Activated naive CD4-positive, alpha-beta T cell treated with anti-CD3 and anti-CD28 coated beads for 36 hours (primary cell): ENCODE data around the gene SHROOM3. TPM values are rescaled to one million over a fixed set of nuclear protein-coding genes. Genes with fewer than 3 reads are reported as not detected.

Source experiments
- CTCF ChIA-PET: fragments of 350-600 bp; sonication (Branson Sonifier 250); formaldehyde crosslinking; loops from one replicate; lab custom pipeline; 2021; ENCODE audit warnings: antibody characterized with exemption; lab: Charles Lee
- DNase-seq: peaks from one replicate; pipeline ENCODE4 v3.0.0-alpha.2; 2020
- H3K27ac Mint-ChIP-seq: one replicate; pipeline ENCODE4 v1.8.0; 2021; ENCODE audit warnings: mild to moderate bottlenecking, mixed read lengths
- H3K27me3 Mint-ChIP-seq: one replicate; pipeline ENCODE4 v1.8.0; 2021; ENCODE audit warnings: low read depth, mixed read lengths
- H3K36me3 Mint-ChIP-seq: one replicate; pipeline ENCODE4 v1.8.0; 2021; ENCODE audit warnings: low read depth, mixed read lengths
- H3K4me1 Mint-ChIP-seq: one replicate; pipeline ENCODE4 v1.8.0; 2021; ENCODE audit warnings: low read depth, mixed read lengths
- H3K4me3 Mint-ChIP-seq: one replicate; pipeline ENCODE4 v1.8.0; 2021; ENCODE audit warnings: mild to moderate bottlenecking, moderate library complexity, mixed read lengths
- H3K9me3 Mint-ChIP-seq: one replicate; pipeline ENCODE4 v1.8.0; 2021; ENCODE audit warnings: mixed read lengths
- intact Hi-C: fragments of 100-400 bp; cut with micrococcal nuclease; formaldehyde crosslinking; loops from one replicate; pipeline ENCODE4 v1.15.1; 2023
- total RNA-seq, 2 experiments: library from RNA; stranded (reverse); gene quantifications; one replicate each; pipeline ENCODE4 v1.2.3, GENCODE V29; 2021

The SHROOM3 gene
- total RNA-seq, 2 experiments from 2014 or later = 0.12 to 0.21 TPM

GRCh38 chr4:76549765-76550164 lies 114.7 kb downstream of the SHROOM3 start:
- CTCF ChIA-PET = interaction anchor here (0.6 kb wide), 1 partner anchor 652 kb away, joined by 3 read pairs; no protein-coding TSS in a partner anchor

GRCh38 chr4:76550966-76551780 lies 116.1 kb downstream of the SHROOM3 start:
- Mint-ChIP-seq H3K4me3 (no peak overlapping the region), H3K36me3 (no peaks in the 10 kb centered on the region), H3K4me1 (no peaks in the 10 kb centered on the region), H3K27me3 (no peaks in the 10 kb centered on the region), H3K9me3 (no peaks in the 10 kb centered on the region), H3K27ac (no peak overlapping the region)
- intact Hi-C loops = no loop called here
- no peak for DNase-seq
- CTCF ChIA-PET = interaction anchor here (0.7 kb wide), 1 partner anchor 282 kb away, joined by 3 read pairs; no protein-coding TSS in a partner anchor

More at GRCh38 chr4:76549765-76550164, 114.7 kb downstream of the SHROOM3 start:
- H3K4me1 Mint-ChIP-seq = peaks cover 7% of the 10 kb centered on the region
- intact Hi-C loops = no loop called here
- no peaks in the 10 kb centered on the region for H3K36me3 Mint-ChIP-seq
- H3K27me3 Mint-ChIP-seq = no peaks in the 10 kb centered on the region
- H3K4me3 Mint-ChIP-seq = no peak overlapping the region
- H3K9me3 Mint-ChIP-seq = no peaks in the 10 kb centered on the region
- DNase-seq = no peak
- no peak overlapping the region for H3K27ac Mint-ChIP-seq

GRCh38 chr4:76554630-76555029 lies 119.6 kb downstream of the SHROOM3 start:
- CTCF ChIA-PET = no interaction called here
- DNase-seq = no peak
- Mint-ChIP-seq H3K9me3 (no peaks in the 10 kb centered on the region), H3K4me3 (no peak overlapping the region), H3K27me3 (no peaks in the 10 kb centered on the region), H3K36me3 (no peaks in the 10 kb centered on the region), H3K27ac (no peak overlapping the region), H3K4me1 (no peaks in the 10 kb centered on the region)
- intact Hi-C loops = no loop called here

GRCh38 chr4:76556452-76556851 lies 121.4 kb downstream of the SHROOM3 start:
- intact Hi-C loops = no loop called here
- Mint-ChIP-seq H3K4me3 (no peak overlapping the region), H3K9me3 (no peaks in the 10 kb centered on the region), H3K27ac (no peak overlapping the region), H3K4me1 (no peaks in the 10 kb centered on the region), H3K27me3 (no peaks in the 10 kb centered on the region), H3K36me3 (no peaks in the 10 kb centered on the region)
- DNase-seq = no peak
- CTCF ChIA-PET = no interaction called here

GRCh38 chr4:76558396-76559235 lies 123.6 kb downstream of the SHROOM3 start:
- intact Hi-C loops = no loop called here
- CTCF ChIA-PET = no interaction called here
- Mint-ChIP-seq H3K9me3 (no peaks in the 10 kb centered on the region), H3K36me3 (no peaks in the 10 kb centered on the region), H3K4me1 (peaks cover 2% of the 10 kb centered on the region), H3K27ac (no peak overlapping the region), H3K27me3 (no peaks in the 10 kb centered on the region), H3K4me3 (no peak overlapping the region)
- DNase-seq = no peak

GRCh38 chr4:76559236-76560071 lies 124.4 kb downstream of the SHROOM3 start:
- Mint-ChIP-seq H3K27me3 (no peaks in the 10 kb centered on the region), H3K36me3 (no peaks in the 10 kb centered on the region), H3K4me3 (no peak overlapping the region), H3K9me3 (no peaks in the 10 kb centered on the region), H3K4me1 (peaks cover 2% of the 10 kb centered on the region), H3K27ac (no peak overlapping the region)
- DNase-seq = no peak
- intact Hi-C loops = no loop called here
- CTCF ChIA-PET = no interaction called here

- H3K36me3 Mint-ChIP-seq = no peaks in the 10 kb centered on the region
- intact Hi-C loops = no loop called here
- CTCF ChIA-PET = no interaction called here
- no peaks in the 10 kb centered on the region for H3K27me3 Mint-ChIP-seq
- H3K27ac Mint-ChIP-seq = no peak overlapping the region
- H3K4me3 Mint-ChIP-seq = no peak overlapping the region
- DNase-seq = no peak
- H3K9me3 Mint-ChIP-seq = no peaks in the 10 kb centered on the region
- peaks cover 2% of the 10 kb centered on the region for H3K4me1 Mint-ChIP-seq
Measured at GRCh38 chr4:76562161-76562560, 127.1 kb downstream of the SHROOM3 start.

- Mint-ChIP-seq H3K36me3 (no peaks in the 10 kb centered on the region), H3K27me3 (no peaks in the 10 kb centered on the region), H3K4me3 (no peak overlapping the region), H3K4me1 (peaks cover 2% of the 10 kb centered on the region), H3K27ac (no peak overlapping the region), H3K9me3 (no peaks in the 10 kb centered on the region)
- CTCF ChIA-PET = no interaction called here
- no peak for DNase-seq
- intact Hi-C loops = no loop called here
Measured at GRCh38 chr4:76562836-76563453, 127.9 kb downstream of the SHROOM3 start.

- H3K4me1 Mint-ChIP-seq = peaks cover 2% of the 10 kb centered on the region
- CTCF ChIA-PET = no interaction called here
- intact Hi-C loops = no loop called here
- H3K9me3 Mint-ChIP-seq = no peaks in the 10 kb centered on the region
- H3K27me3 Mint-ChIP-seq = no peaks in the 10 kb centered on the region
- H3K36me3 Mint-ChIP-seq = no peaks in the 10 kb centered on the region
- H3K27ac Mint-ChIP-seq = no peak overlapping the region
- no peak for DNase-seq
- no peak overlapping the region for H3K4me3 Mint-ChIP-seq
Measured at GRCh38 chr4:76563454-76564122, 128.6 kb downstream of the SHROOM3 start.

- DNase-seq = no peak
- intact Hi-C loops = no loop called here
- Mint-ChIP-seq H3K27ac (no peak overlapping the region), H3K4me3 (no peak overlapping the region), H3K9me3 (no peaks in the 10 kb centered on the region), H3K36me3 (no peaks in the 10 kb centered on the region), H3K27me3 (no peaks in the 10 kb centered on the region), H3K4me1 (peaks cover 2% of the 10 kb centered on the region)
- CTCF ChIA-PET = no interaction called here
Measured at GRCh38 chr4:76564123-76564915, 129.3 kb downstream of the SHROOM3 start.

GRCh38 chr4:76568262-76568661 lies 133.2 kb downstream of the SHROOM3 start:
- DNase-seq = no peak
- H3K36me3 Mint-ChIP-seq = no peaks in the 10 kb centered on the region
- no peaks in the 10 kb centered on the region for H3K9me3 Mint-ChIP-seq
- intact Hi-C loops = no loop called here
- H3K4me3 Mint-ChIP-seq = no peak overlapping the region
- H3K27me3 Mint-ChIP-seq = no peaks in the 10 kb centered on the region
- CTCF ChIA-PET = interaction anchor here (0.7 kb wide), 1 partner anchor 46 kb away, joined by 3 read pairs; no protein-coding TSS in a partner anchor
- peaks cover under 1% of the 10 kb centered on the region for H3K4me1 Mint-ChIP-seq
- no peak overlapping the region for H3K27ac Mint-ChIP-seq
